Measurements from ENCODE around the gene LDLRAD4. TPM values are rescaled to one million over a fixed set of nuclear protein-coding genes. Genes with fewer than 3 reads are reported as not detected.

The LDLRAD4 gene
- total RNA-seq, 1 experiment from 2014 or later: 3.6 TPM

DNA sequence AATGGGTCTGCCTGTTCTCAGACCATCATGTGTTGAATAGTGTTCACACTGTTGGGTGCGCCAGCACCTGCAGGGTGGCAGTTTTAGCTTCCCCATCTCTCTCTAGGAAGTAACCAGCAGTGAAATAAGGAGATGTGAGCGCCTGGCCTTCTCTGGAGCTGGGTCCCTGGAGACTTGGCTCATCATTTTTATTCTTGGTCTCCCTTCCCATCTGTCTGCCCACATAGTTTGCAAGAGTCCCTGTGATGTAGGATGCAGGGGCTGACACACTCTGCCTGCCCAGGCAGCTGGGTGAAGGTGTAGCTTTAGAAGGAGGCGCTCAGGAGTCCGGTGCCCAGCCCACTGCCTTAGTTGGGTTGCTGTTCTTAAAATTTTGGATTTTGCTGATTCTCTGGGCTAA lies 172.2 kb downstream of the LDLRAD4 start:
- TF ChIP-seq, protein P1, sequence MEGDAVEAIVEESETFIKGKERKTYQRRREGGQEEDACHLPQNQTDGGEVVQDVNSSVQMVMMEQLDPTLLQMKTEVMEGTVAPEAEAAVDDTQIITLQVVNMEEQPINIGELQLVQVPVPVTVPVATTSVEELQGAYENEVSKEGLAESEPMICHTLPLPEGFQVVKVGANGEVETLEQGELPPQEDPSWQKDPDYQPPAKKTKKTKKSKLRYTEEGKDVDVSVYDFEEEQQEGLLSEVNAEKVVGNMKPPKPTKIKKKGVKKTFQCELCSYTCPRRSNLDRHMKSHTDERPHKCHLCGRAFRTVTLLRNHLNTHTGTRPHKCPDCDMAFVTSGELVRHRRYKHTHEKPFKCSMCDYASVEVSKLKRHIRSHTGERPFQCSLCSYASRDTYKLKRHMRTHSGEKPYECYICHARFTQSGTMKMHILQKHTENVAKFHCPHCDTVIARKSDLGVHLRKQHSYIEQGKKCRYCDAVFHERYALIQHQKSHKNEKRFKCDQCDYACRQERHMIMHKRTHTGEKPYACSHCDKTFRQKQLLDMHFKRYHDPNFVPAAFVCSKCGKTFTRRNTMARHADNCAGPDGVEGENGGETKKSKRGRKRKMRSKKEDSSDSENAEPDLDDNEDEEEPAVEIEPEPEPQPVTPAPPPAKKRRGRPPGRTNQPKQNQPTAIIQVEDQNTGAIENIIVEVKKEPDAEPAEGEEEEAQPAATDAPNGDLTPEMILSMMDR (conservative IDR thresholded peaks at IDR 0.05; ENCODE audit: low read depth, low read length): no peak
- TF ChIP-seq EZH2 (IDR thresholded peaks at IDR 0.05; ENCODE audit: borderline replicate concordance, low read depth, low read length, poor library complexity, severe bottlenecking): no peak
- no peak overlapping the region for H3K4me3 ChIP-seq (ENCODE audit: low read depth, low read length, poor library complexity, severe bottlenecking)
- H3K27me3 ChIP-seq (replicated peaks; ENCODE audit: insufficient read depth, low read depth, low read length, poor library complexity): no peaks in the 10 kb centered on the region
- ChIA-PET CTCF (no interaction called here), POLR2A (ENCODE audit: low non-redundant PET) (no interaction called here)
- no peaks in the 10 kb centered on the region for H3K36me3 ChIP-seq (ENCODE audit: insufficient read depth, low read length, poor library complexity, severe bottlenecking)
- no peak overlapping the region for H3K27ac ChIP-seq (ENCODE audit: low read depth, low read length, poor library complexity, severe bottlenecking)
- BruUV-seq (replicated peaks): no TSS peak
- DNase-seq (ENCODE audit: low spot score): no peak
- H3K9me3 ChIP-seq (ENCODE audit: low read depth, low read length, poor library complexity, severe bottlenecking): no peaks in the 10 kb centered on the region
- intact Hi-C loops (cut with micrococcal nuclease; ENCODE audit: unreplicated experiment): no loop called here
- no peaks in the 10 kb centered on the region for H3K4me1 ChIP-seq (ENCODE audit: insufficient read depth, low read length, poor library complexity, severe bottlenecking)

DNA sequence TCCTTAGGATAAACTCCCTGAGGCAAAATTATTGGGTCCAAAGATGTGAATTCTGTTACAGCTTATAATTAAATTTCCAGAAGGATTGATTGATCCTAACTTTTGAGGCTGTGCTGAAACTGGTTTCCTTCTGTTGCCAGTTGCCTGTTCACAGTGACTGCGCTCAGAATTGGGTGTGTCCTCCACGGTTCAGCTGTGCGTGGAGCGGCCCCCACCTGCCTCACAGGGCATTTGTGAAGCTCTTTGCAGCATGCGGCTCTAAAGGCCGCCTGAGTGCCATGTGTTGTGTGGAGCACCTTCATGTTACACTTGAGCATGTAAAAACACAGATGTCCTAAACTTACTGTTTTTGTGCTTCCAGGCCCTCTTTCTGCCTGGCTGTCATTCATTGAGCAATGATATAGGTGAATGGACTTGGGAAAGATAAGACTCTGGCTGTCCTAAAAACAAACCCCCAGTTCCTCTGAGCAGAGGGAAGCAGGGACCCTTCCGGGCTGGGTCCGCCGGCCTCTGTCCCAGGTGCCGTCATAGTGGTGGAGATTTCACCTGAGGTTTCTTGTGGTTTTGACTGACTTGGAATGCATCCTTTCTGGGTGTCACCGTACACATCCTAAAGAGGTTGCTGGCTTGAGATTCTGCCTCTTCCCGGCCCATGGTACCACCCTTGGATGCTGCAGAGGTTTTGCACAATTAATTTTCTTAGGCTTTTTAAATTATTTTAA lies 173.6 kb downstream of the LDLRAD4 start:
- ChIA-PET POLR2A (ENCODE audit: low non-redundant PET) (no interaction called here), CTCF (no interaction called here)
- no peak overlapping the region for H3K27ac ChIP-seq (ENCODE audit: low read depth, low read length, poor library complexity, severe bottlenecking)
- DNase-seq (ENCODE audit: low spot score): no peak
- H3K4me3 ChIP-seq (ENCODE audit: low read depth, low read length, poor library complexity, severe bottlenecking): no peak overlapping the region
- intact Hi-C loops (cut with micrococcal nuclease; ENCODE audit: unreplicated experiment): no loop called here
- no peaks in the 10 kb centered on the region for H3K36me3 ChIP-seq (ENCODE audit: insufficient read depth, low read length, poor library complexity, severe bottlenecking)
- H3K9me3 ChIP-seq (ENCODE audit: low read depth, low read length, poor library complexity, severe bottlenecking): no peaks in the 10 kb centered on the region
- no peaks in the 10 kb centered on the region for H3K4me1 ChIP-seq (ENCODE audit: insufficient read depth, low read length, poor library complexity, severe bottlenecking)
- H3K27me3 ChIP-seq (replicated peaks; ENCODE audit: insufficient read depth, low read depth, low read length, poor library complexity): no peaks in the 10 kb centered on the region
- TF ChIP-seq, protein P1 (conservative IDR thresholded peaks at IDR 0.05; ENCODE audit: low read depth, low read length): no peak
- no peak for TF ChIP-seq EZH2 (IDR thresholded peaks at IDR 0.05; ENCODE audit: borderline replicate concordance, low read depth, low read length, poor library complexity, severe bottlenecking)
- no TSS peak for BruUV-seq (replicated peaks)

DNA sequence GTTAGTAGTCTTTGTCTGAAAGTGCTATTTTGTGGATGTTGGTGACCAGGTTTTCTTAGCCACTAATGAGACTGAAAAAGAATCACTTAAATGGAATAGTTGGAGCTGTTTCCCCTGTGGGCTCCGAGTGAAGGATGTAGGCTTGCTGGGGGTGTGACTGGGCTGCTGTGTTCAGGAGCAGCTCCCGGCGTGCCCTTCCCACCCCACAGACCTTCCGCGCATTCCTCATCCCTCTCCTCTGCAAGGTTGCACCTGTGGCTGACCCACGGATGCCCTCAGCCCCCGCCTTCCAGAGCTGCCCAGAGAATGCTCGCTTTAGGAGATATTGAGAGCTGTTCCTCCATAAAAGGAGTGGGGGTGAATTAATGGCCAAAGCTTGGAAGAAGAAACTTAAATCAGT lies 174.3 kb downstream of the LDLRAD4 start:
- no peak for TF ChIP-seq EZH2 (IDR thresholded peaks at IDR 0.05; ENCODE audit: borderline replicate concordance, low read depth, low read length, poor library complexity, severe bottlenecking)
- TF ChIP-seq, protein P1 (conservative IDR thresholded peaks at IDR 0.05; ENCODE audit: low read depth, low read length): no peak
- CTCF ChIA-PET: no interaction called here

More for the DNA sequence above, 174.3 kb downstream of the LDLRAD4 start:
- no peaks in the 10 kb centered on the region for H3K27me3 ChIP-seq (replicated peaks; ENCODE audit: insufficient read depth, low read depth, low read length, poor library complexity)
- no peak for DNase-seq (ENCODE audit: low spot score)
- H3K27ac ChIP-seq (ENCODE audit: low read depth, low read length, poor library complexity, severe bottlenecking): no peak overlapping the region
- POLR2A ChIA-PET (ENCODE audit: low non-redundant PET): no interaction called here
- intact Hi-C loops (cut with micrococcal nuclease; ENCODE audit: unreplicated experiment): no loop called here
- no peaks in the 10 kb centered on the region for H3K4me1 ChIP-seq (ENCODE audit: insufficient read depth, low read length, poor library complexity, severe bottlenecking)
- H3K9me3 ChIP-seq (ENCODE audit: low read depth, low read length, poor library complexity, severe bottlenecking): no peaks in the 10 kb centered on the region
- no TSS peak for BruUV-seq (replicated peaks)
- no peaks in the 10 kb centered on the region for H3K36me3 ChIP-seq (ENCODE audit: insufficient read depth, low read length, poor library complexity, severe bottlenecking)
- H3K4me3 ChIP-seq (ENCODE audit: low read depth, low read length, poor library complexity, severe bottlenecking): no peak overlapping the region

Data from A673 (cell line).